Smooth muscle cell of the brain vasculature (primary cell): ENCODE results near the gene MYL7.

Experiments
- DNase-seq: peaks from one replicate; pipeline ENCODE4 v3.0.0-alpha.2; 2012; ENCODE audit warnings: low read depth, low spot score

MYL7 gene

GRCh38 chr7:44150466-44150832, 9.3 kb upstream of the MYL7 start:
- no peak for DNase-seq

- no peak for DNase-seq
Observed at GRCh38 chr7:44149571-44150465, 8.7 kb upstream of the MYL7 start.

GRCh38 chr7:44148961-44149536, 7.9 kb upstream of the MYL7 start:
- no peak for DNase-seq

- DNase-seq = no peak
Observed at GRCh38 chr7:44148166-44148565, 7.0 kb upstream of the MYL7 start.

- no peak for DNase-seq
Observed at GRCh38 chr7:44147026-44147991, 6.2 kb upstream of the MYL7 start.

- DNase-seq = no peak
Observed at GRCh38 chr7:44145969-44146911, 5.1 kb upstream of the MYL7 start.

GRCh38 chr7:44145479-44145968, 4.4 kb upstream of the MYL7 start:
- no peak for DNase-seq

- DNase-seq = no peak
Observed at GRCh38 chr7:44144968-44145478, 3.9 kb upstream of the MYL7 start.

- DNase-seq = no peak
Observed at GRCh38 chr7:44144426-44144967, 3.4 kb upstream of the MYL7 start.

GRCh38 chr7:44143646-44144250, 2.6 kb upstream of the MYL7 start:
- no peak for DNase-seq

GRCh38 chr7:44142028-44142427, 896 bp upstream of the MYL7 start:
- no peak for DNase-seq

GRCh38 chr7:44140341-44140740, 791 bp downstream of the MYL7 start:
- no peak for DNase-seq

GRCh38 chr7:44139311-44140010, 1.7 kb downstream of the MYL7 start:
- no peak for DNase-seq

- DNase-seq = no peak
Observed at GRCh38 chr7:44138698-44139097, 2.4 kb downstream of the MYL7 start.

GRCh38 chr7:44136731-44137130, 4.4 kb downstream of the MYL7 start:
- DNase-seq = no peak

- no peak for DNase-seq
Observed at GRCh38 chr7:44134943-44135628, 6.0 kb downstream of the MYL7 start.

- DNase-seq = no peak
Observed at GRCh38 chr7:44133295-44133694, 7.8 kb downstream of the MYL7 start.

- DNase-seq = no peak
Observed at GRCh38 chr7:44132039-44132438, 9.1 kb downstream of the MYL7 start.
